MM.1S (cell line): ENCODE data around the gene EML6.

ENCODE experiments used
- DNase-seq: peaks from one replicate; pipeline ENCODE4 v3.0.0-alpha.2; 2015
- H2AFZ ChIP-seq: fragments of 300-600 bp; sonication (generic); 2 replicates; pipeline ENCODE4 v1.6.0; 2016; ENCODE audit warnings: antibody characterized with exemption, low read length
- H3F3A ChIP-seq: fragments of 300-600 bp; sonication (generic); 2 replicates; pipeline ENCODE4 v1.6.1; 2016; ENCODE audit warnings: mild to moderate bottlenecking, antibody characterized with exemption, low read length, moderate library complexity, mixed read lengths; ENCODE audit not compliant: insufficient read depth
- H3K27ac ChIP-seq: fragments of 300-600 bp; sonication (generic); 2 replicates; pipeline ENCODE4 v1.5.1; 2016; ENCODE audit warnings: mild to moderate bottlenecking, low read length
- H3K27me3 ChIP-seq: fragments of 300-600 bp; sonication (generic); replicated peaks from 2 replicates; pipeline ENCODE4 v1.6.0; 2016; ENCODE audit warnings: low read length; ENCODE audit not compliant: insufficient read depth
- H3K36me3 ChIP-seq: fragments of 300-600 bp; sonication (generic); replicated peaks from 2 replicates; pipeline ENCODE4 v1.6.1; 2016; ENCODE audit warnings: mild to moderate bottlenecking, low read length, mixed read lengths; ENCODE audit not compliant: insufficient read depth
- H3K4me1 ChIP-seq: fragments of 300-600 bp; sonication (generic); 2 replicates; pipeline ENCODE4 v1.6.1; 2016; ENCODE audit warnings: low read length, mixed read lengths
- H3K4me2 ChIP-seq: fragments of 300-600 bp; sonication (generic); 2 replicates; pipeline ENCODE4 v1.6.0; 2016; ENCODE audit warnings: low read depth, low read length
- H3K4me3 ChIP-seq: fragments of 300-600 bp; sonication (generic); 2 replicates; pipeline ENCODE4 v1.5.1; 2016; ENCODE audit warnings: low read length, mixed read lengths
- H3K79me2 ChIP-seq: fragments of 300-600 bp; sonication (generic); 2 replicates; pipeline ENCODE4 v1.6.1; 2016; ENCODE audit warnings: mixed run types, low read length, mixed read lengths
- H3K9ac ChIP-seq: fragments of 300-600 bp; sonication (generic); 2 replicates; pipeline ENCODE4 v1.6.1; 2016; ENCODE audit warnings: low read length, mixed read lengths
- H3K9me2 ChIP-seq: fragments of 300-600 bp; sonication (generic); replicated peaks from 2 replicates; pipeline ENCODE4 v1.6.1; 2016; ENCODE audit warnings: mild to moderate bottlenecking, low read length, mixed read lengths; ENCODE audit not compliant: insufficient read depth
- H3K9me3 ChIP-seq: fragments of 300-600 bp; sonication (generic); replicated peaks from 2 replicates; pipeline ENCODE4 v1.6.1; 2016; ENCODE audit warnings: mild to moderate bottlenecking, low read length, mixed read lengths; ENCODE audit not compliant: insufficient read depth
- H4K20me1 ChIP-seq: fragments of 300-600 bp; sonication (generic); 2 replicates; pipeline ENCODE4 v1.6.1; 2016; ENCODE audit warnings: mild to moderate bottlenecking, low read length, moderate library complexity, mixed read lengths; ENCODE audit not compliant: insufficient read depth
- CTCF ChIP-seq: fragments of 300-600 bp; sonication (generic); IDR thresholded peaks from 2 replicates; pipeline ENCODE4 v1.5.1; 2016; ENCODE audit warnings: antibody characterized with exemption, low read length, mixed read lengths
- EZH2 ChIP-seq: fragments of 300-600 bp; sonication (generic); optimal IDR thresholded peaks from 2 replicates; pipeline ENCODE3; 2017; ENCODE audit warnings: low read depth, mild to moderate bottlenecking, antibody characterized with exemption, low read length, mixed read lengths
- EZH2phosphoT487 ChIP-seq: fragments of 300-600 bp; sonication (generic); IDR thresholded peaks from 2 replicates; pipeline ENCODE4 v1.6.1; 2018; ENCODE audit warnings: antibody characterized with exemption, low read length

Gene EML6

GRCh38 chr2:54760310-54760709, 36.8 kb downstream of the EML6 start:
- Histone ChIP-seq H2AFZ (peak overlapping the region; percentile 24; the same call in 1 of the 2 replicates), H3K9ac (peak overlapping the region; percentile 22; the same call in 1 of the 2 replicates), H3K27ac (peak overlapping the region; percentile 55; the same call in 1 of the 2 replicates), H3K4me2 (peak overlapping the region; percentile 86), H3K9me2 (no peaks in the 10 kb centered on the region), H3F3A (peaks cover 33% of the 10 kb centered on the region), H3K4me1 (peaks cover 33% of the 10 kb centered on the region), H3K27me3 (no peaks in the 10 kb centered on the region), H3K9me3 (no peaks in the 10 kb centered on the region), H4K20me1 (no peaks in the 10 kb centered on the region), H3K36me3 (no peaks in the 10 kb centered on the region), H3K4me3 (peak overlapping the region; percentile 28), H3K79me2 (no peaks in the 10 kb centered on the region)
- peak; percentile 8; the same call in 1 of the 2 replicates for TF ChIP-seq CTCF
- TF ChIP-seq EZH2, result no peak
- no peak for TF ChIP-seq EZH2phosphoT487
- peak; percentile 86 for DNase-seq

GRCh38 chr2:54763636-54764291, 40.3 kb downstream of the EML6 start:
- no peak overlapping the region for H2AFZ ChIP-seq

GRCh38 chr2:54767921-54768320, 44.5 kb downstream of the EML6 start:
- no peaks in the 10 kb centered on the region for H3K36me3 ChIP-seq
- H3K27ac ChIP-seq, result peak overlapping the region; percentile 34; the same call in 1 of the 2 replicates
- no peaks in the 10 kb centered on the region for H3K9me3 ChIP-seq
- no peak for TF ChIP-seq EZH2phosphoT487
- TF ChIP-seq EZH2, result no peak
- no peak for TF ChIP-seq CTCF
- peak; percentile 59 for DNase-seq
- H3K9ac ChIP-seq, result no peak overlapping the region
- no peaks in the 10 kb centered on the region for H4K20me1 ChIP-seq
- no peaks in the 10 kb centered on the region for H3K79me2 ChIP-seq
- H3K9me2 ChIP-seq, result no peaks in the 10 kb centered on the region
- H3K4me2 ChIP-seq, result peak overlapping the region; percentile 37; the same call in 1 of the 2 replicates
- peaks cover 17% of the 10 kb centered on the region for H3K4me1 ChIP-seq
- H2AFZ ChIP-seq, result peak overlapping the region; percentile 26
- H3F3A ChIP-seq, result peaks cover 4% of the 10 kb centered on the region; the same call in 1 of the 2 replicates
- no peaks in the 10 kb centered on the region for H3K27me3 ChIP-seq
- no peak overlapping the region for H3K4me3 ChIP-seq

More at GRCh38 chr2:54763636-54764291, 40.3 kb downstream of the EML6 start:
- Histone ChIP-seq H3K27ac (no peak overlapping the region), H3K4me2 (no peak overlapping the region), H3K27me3 (no peaks in the 10 kb centered on the region), H3K9me3 (no peaks in the 10 kb centered on the region), H3K36me3 (no peaks in the 10 kb centered on the region), H3F3A (peaks cover 13% of the 10 kb centered on the region; the same call in 1 of the 2 replicates), H3K4me3 (no peak overlapping the region), H3K4me1 (peaks cover 26% of the 10 kb centered on the region), H4K20me1 (no peaks in the 10 kb centered on the region), H3K79me2 (no peaks in the 10 kb centered on the region), H3K9ac (no peak overlapping the region), H3K9me2 (no peaks in the 10 kb centered on the region)
- TF ChIP-seq CTCF (peak; percentile 53), EZH2phosphoT487 (no peak)
- DNase-seq, result no peak
